HG02840 (cell line): ENCODE measurements around the gene TBL2.
"Not testable (repeated sequence)": the region's sequence is repeated elsewhere in the genome, so short reads cannot be mapped to it uniquely, and the experiment has no call there.

Source experiments
- ATAC-seq: cut with Tn5 transposase; IDR thresholded peaks from one replicate; pipeline ENCODE4 v1.9.1; 2021; ENCODE audit warnings: mild to moderate bottlenecking, moderate library complexity, moderate number of reproducible peaks; ENCODE audit not compliant: unreplicated experiment, low FRiP score

The TBL2 gene

GRCh38 chr7:73578342-73579128 lies at the start of gene TBL2:
Gene TBL2, minus strand, starts transcription at chr7:73578579. Its CDS starts 30 bp downstream, at chr7:73578549.
- peak; percentile 82 for ATAC-seq

GRCh38 chr7:73626814-73627213 lies 48.4 kb upstream of the TBL2 start:
- no peak for ATAC-seq

GRCh38 chr7:73625276-73625675 lies 46.9 kb upstream of the TBL2 start:
- no peak for ATAC-seq

- ATAC-seq, result no peak
Observed at GRCh38 chr7:73624669-73625001, 46.3 kb upstream of the TBL2 start.

GRCh38 chr7:73623798-73624668 lies 45.7 kb upstream of the TBL2 start, which contains the start of gene MLXIPL:
Gene MLXIPL, minus strand, starts transcription at chr7:73624522. Its CDS starts 30 bp downstream, at chr7:73624492.
- no peak for ATAC-seq

GRCh38 chr7:73622909-73623797 lies 44.8 kb upstream of the TBL2 start:
- ATAC-seq, result no peak

GRCh38 chr7:73622527-73622908 lies 44.1 kb upstream of the TBL2 start:
- no peak for ATAC-seq

- ATAC-seq, result no peak
Observed at GRCh38 chr7:73621168-73622063, 43.0 kb upstream of the TBL2 start.

- not testable (repeated sequence) for ATAC-seq
Observed at GRCh38 chr7:73619394-73619793, 41.0 kb upstream of the TBL2 start.

- ATAC-seq, result no peak
Observed at GRCh38 chr7:73618538-73618937, 40.2 kb upstream of the TBL2 start.

GRCh38 chr7:73617520-73617919 lies 39.1 kb upstream of the TBL2 start:
- not testable (repeated sequence) for ATAC-seq

GRCh38 chr7:73615886-73616285 lies 37.5 kb upstream of the TBL2 start:
- ATAC-seq, result no peak

GRCh38 chr7:73614937-73615336 lies 36.6 kb upstream of the TBL2 start:
- ATAC-seq, result not testable (repeated sequence)

- ATAC-seq, result no peak
Observed at GRCh38 chr7:73613954-73614735, 35.8 kb upstream of the TBL2 start.

GRCh38 chr7:73612598-73613269 lies 34.4 kb upstream of the TBL2 start:
- ATAC-seq, result no peak

- no peak for ATAC-seq
Observed at GRCh38 chr7:73611017-73611555, 32.7 kb upstream of the TBL2 start.

- no peak for ATAC-seq
Observed at GRCh38 chr7:73610105-73610504, 31.7 kb upstream of the TBL2 start.

GRCh38 chr7:73607692-73607983 lies 29.3 kb upstream of the TBL2 start:
- not testable (repeated sequence) for ATAC-seq
